ENCODE results near the gene GDPD1.

Gene GDPD1

DNA sequence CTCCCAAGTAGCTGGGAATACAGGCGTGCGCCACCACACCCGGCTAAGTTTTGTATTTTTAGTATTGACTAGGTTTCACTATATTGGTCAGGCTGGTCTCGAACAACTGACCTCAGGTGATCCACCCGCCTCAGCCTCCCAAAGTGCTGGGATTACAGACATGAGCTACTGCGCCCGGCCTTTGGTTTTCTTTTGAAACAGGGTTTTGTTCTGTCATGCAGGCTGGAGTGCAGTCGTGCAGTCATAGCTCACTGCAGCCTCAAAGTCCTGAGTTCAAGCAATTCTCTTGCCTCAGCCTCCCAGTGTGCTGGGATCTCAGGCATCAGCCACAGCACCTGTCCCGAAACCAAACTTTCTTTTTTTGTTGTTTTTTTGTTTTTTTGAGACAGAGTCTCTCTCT is 39.7 kb upstream of the GDPD1 start:
- no peak for DNase-seq (ENCODE audit: low read depth, low spot score)
- in situ Hi-C loops (cut with HindIII; ENCODE audit: low sequenced_read_pairs), result no loop called here
- H3K4me3 ChIP-seq (ENCODE audit: low read depth, low read length), result no peak overlapping the region
- TF ChIP-seq, protein P1, sequence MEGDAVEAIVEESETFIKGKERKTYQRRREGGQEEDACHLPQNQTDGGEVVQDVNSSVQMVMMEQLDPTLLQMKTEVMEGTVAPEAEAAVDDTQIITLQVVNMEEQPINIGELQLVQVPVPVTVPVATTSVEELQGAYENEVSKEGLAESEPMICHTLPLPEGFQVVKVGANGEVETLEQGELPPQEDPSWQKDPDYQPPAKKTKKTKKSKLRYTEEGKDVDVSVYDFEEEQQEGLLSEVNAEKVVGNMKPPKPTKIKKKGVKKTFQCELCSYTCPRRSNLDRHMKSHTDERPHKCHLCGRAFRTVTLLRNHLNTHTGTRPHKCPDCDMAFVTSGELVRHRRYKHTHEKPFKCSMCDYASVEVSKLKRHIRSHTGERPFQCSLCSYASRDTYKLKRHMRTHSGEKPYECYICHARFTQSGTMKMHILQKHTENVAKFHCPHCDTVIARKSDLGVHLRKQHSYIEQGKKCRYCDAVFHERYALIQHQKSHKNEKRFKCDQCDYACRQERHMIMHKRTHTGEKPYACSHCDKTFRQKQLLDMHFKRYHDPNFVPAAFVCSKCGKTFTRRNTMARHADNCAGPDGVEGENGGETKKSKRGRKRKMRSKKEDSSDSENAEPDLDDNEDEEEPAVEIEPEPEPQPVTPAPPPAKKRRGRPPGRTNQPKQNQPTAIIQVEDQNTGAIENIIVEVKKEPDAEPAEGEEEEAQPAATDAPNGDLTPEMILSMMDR (IDR thresholded peaks at IDR 0.05; ENCODE audit: low read depth, low read length), result no peak

DNA sequence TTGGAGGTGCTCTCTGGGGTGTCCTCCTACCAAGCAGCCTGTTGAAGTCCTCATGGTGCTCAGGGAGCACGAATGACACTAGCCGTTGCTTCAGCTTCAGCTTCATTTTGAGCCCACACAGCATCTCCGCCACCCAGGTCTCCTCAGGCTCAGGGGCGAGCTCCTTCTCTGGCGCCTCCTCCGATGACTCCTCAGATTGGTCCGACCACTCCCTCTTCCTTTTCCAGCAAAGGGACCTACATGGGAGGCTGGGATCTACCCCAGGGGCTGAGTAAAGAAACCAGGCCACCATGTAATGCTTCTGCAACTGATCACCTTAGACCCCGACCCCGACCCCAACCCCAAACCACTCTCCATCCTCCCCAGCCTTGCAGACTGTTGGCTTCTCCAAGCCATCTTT is 38.8 kb upstream of the GDPD1 start:
- in situ Hi-C loops (cut with HindIII; ENCODE audit: low sequenced_read_pairs), result no loop called here
- no peak overlapping the region for H3K4me3 ChIP-seq (ENCODE audit: low read depth, low read length)
- TF ChIP-seq, protein P1 (IDR thresholded peaks at IDR 0.05; ENCODE audit: low read depth, low read length), result no peak
- DNase-seq (ENCODE audit: low read depth, low spot score), result no peak

DNA sequence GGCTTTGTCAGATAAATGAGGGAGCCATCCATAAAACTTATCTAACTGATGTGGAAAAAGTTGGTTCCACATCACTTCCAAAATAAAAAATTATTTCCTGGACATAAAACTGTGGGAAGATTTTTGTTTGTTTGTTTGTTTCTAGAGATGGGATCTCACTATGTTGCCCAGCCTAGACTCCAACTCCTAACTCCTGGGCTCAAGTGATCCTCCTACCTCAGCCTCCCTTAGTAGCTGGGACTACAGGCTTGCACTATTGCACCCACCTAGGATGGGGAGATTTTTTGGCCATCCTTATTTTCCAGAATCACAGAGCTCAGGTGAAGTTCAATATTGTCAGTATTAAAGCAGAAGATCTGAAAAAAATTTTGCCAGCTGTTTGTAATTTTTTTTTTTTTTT is 34.3 kb upstream of the GDPD1 start:
- in situ Hi-C loops (cut with HindIII; ENCODE audit: low sequenced_read_pairs), result no loop called here
- H3K4me3 ChIP-seq (ENCODE audit: low read depth, low read length), result no peak overlapping the region
- no peak for DNase-seq (ENCODE audit: low read depth, low spot score)
- TF ChIP-seq, protein P1 (IDR thresholded peaks at IDR 0.05; ENCODE audit: low read depth, low read length), result no peak

DNA sequence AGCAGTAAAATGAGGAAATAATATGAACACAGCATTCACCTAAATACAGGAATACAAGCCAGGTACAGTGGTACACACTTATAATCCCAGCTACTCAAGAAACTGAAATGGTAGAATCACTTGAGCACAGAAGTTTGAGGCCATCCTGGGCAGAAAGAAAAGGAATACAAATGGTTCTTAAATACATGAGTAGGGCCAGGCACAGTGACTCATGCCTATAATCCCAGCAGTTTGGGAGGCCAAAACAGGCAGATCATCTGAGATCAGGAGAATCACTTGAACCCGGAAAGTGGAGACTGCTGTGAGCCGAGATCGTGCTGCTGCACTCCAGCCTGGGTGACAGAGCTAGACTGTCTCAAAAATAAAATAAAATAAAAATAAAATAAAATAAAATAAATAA is 33.5 kb upstream of the GDPD1 start:
- TF ChIP-seq, protein P1 (IDR thresholded peaks at IDR 0.05; ENCODE audit: low read depth, low read length), result no peak
- DNase-seq (ENCODE audit: low read depth, low spot score), result no peak
- in situ Hi-C loops (cut with HindIII; ENCODE audit: low sequenced_read_pairs), result no loop called here
- H3K4me3 ChIP-seq (ENCODE audit: low read depth, low read length), result no peak overlapping the region

DNA sequence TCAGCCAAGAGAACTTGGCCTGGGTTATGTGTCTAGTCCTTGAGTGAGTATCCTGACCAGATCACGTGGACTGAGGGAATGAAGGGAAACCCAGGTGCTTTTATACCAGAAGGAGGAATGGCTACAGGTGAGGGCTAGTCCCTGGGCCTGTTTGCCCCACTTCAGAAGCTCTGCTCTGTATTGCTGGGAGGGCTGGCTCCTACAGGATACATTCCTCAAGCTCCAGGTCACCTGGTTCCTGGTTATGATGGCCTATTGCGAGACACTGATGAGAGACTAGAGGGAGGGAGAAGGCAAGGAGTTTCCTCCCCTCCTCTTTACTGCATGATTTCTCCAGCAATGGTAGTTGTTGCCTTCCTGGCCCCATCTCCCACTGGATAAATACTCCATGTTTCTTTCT is 29.5 kb upstream of the GDPD1 start:
- in situ Hi-C loops (cut with HindIII; ENCODE audit: low sequenced_read_pairs), result no loop called here
- no peak overlapping the region for H3K4me3 ChIP-seq (ENCODE audit: low read depth, low read length)
- DNase-seq (ENCODE audit: low read depth, low spot score), result no peak
- TF ChIP-seq, protein P1 (IDR thresholded peaks at IDR 0.05; ENCODE audit: low read depth, low read length), result no peak

DNA sequence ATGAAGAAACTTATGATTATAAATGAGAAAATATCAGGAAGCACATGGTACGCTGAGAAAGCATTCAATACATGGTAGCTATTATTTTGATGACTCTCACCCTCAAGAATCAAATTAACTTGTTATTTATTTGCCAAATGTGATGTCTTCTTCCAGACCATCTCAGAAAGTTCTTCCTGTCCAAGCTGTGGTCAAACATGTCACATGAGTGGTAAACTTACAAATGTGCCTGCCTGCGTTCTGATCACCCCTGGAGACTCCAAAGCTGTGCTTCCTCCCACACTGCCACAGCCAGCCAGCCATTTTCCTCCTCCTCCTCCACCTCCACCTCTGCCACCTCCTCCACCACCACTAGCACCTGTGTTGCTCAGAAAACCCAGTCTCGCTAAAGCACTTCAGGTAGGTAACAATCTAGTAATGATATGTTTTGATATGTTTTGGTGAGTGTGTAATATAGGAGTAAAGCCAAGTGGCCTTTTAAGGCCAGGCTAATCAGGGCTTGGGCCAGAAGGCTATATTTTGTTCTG is 26.9 kb upstream of the GDPD1 start:
- TF ChIP-seq, protein P1 (IDR thresholded peaks at IDR 0.05; ENCODE audit: low read depth, low read length), result no peak
- in situ Hi-C loops (cut with HindIII; ENCODE audit: low sequenced_read_pairs), result no loop called here
- no peak overlapping the region for H3K4me3 ChIP-seq (ENCODE audit: low read depth, low read length)
- no peak for DNase-seq (ENCODE audit: low read depth, low spot score)

DNA sequence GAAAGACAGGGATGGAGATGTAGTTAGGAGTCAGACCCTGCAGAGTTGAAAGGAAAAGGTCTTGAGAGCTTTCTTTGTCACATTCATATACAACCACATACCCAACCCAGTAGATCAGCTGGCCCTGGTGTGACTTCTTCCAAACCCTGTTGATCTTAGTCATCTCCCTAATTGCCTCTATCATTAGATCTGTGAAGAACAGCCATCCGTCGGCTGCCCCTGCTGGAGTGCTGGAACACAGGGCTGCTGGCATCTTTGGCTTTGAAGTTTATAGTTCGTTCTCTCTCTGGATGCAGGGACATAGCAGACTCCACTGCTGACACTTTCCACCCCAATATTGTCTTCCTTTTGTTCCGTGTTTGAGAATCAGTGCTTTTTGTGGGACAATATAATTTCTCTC is 20.9 kb upstream of the GDPD1 start:
- DNase-seq (ENCODE audit: low read depth, low spot score), result no peak
- in situ Hi-C loops (cut with HindIII; ENCODE audit: low sequenced_read_pairs), result no loop called here
- H3K4me3 ChIP-seq (ENCODE audit: low read depth, low read length), result no peak overlapping the region
- TF ChIP-seq, protein P1 (IDR thresholded peaks at IDR 0.05; ENCODE audit: low read depth, low read length), result no peak

All from astrocyte of the spinal cord (primary cell).